ENCODE measurements around the gene SLC9C2.

- TF ChIP-seq OSR1 (CRISPR knock-in tag; IDR thresholded peaks at IDR 0.05) = no peak
- TF ChIP-seq ESRRG (CRISPR knock-in tag; IDR thresholded peaks at IDR 0.05) = no peak
- TF ChIP-seq ZFP3 (CRISPR knock-in tag; IDR thresholded peaks at IDR 0.05) = no peak
- TF ChIP-seq PATZ1 (CRISPR knock-in tag; IDR thresholded peaks at IDR 0.05; ENCODE audit: borderline replicate concordance) = no peak
- no peak for TF ChIP-seq SNAI2 (CRISPR knock-in tag; IDR thresholded peaks at IDR 0.05)
- no peak for TF ChIP-seq ZFP30 (CRISPR knock-in tag; IDR thresholded peaks at IDR 0.05)
- TF ChIP-seq ZNF565 (CRISPR knock-in tag; conservative IDR thresholded peaks at IDR 0.05; ENCODE audit: low read depth) = no peak
- no peak for TF ChIP-seq ZNF70 (CRISPR knock-in tag; IDR thresholded peaks at IDR 0.05)
Observed at GRCh38 chr1:173573596-173573995, 29.3 kb downstream of the SLC9C2 start.
